Measurements from ENCODE around the gene ALDH18A1.

Gene ALDH18A1

GRCh38 chr10:95597788-95598187, 58.7 kb downstream of the ALDH18A1 start:
- no peak overlapping the region for H3K4me3 ChIP-seq (ENCODE audit: low read length)
- H3K36me3 ChIP-seq (ENCODE audit: control insufficient read depth, insufficient read depth, low read length), result no peaks in the 10 kb centered on the region
- no CpG with 5 or more reads among the region's 1 CpG for WGBS (ENCODE audit: insufficient coverage, insufficient read length)
- H3K9me3 ChIP-seq (ENCODE audit: control insufficient read depth, insufficient read depth, low read length), result no peaks in the 10 kb centered on the region
- H3K27ac ChIP-seq (ENCODE audit: low read length), result no peak overlapping the region
- H3K27me3 ChIP-seq (ENCODE audit: control insufficient read depth, insufficient read depth, low read length), result no peaks in the 10 kb centered on the region
- no peak for DNase-seq (ENCODE audit: low read depth, low spot score)
- H3K4me1 ChIP-seq (ENCODE audit: control insufficient read depth, insufficient read depth, low read length), result no peaks in the 10 kb centered on the region

- no peak for DNase-seq (ENCODE audit: low read depth, low spot score)
- no peaks in the 10 kb centered on the region for H3K4me1 ChIP-seq (ENCODE audit: control insufficient read depth, insufficient read depth, low read length)
- H3K4me3 ChIP-seq (ENCODE audit: low read length), result no peak overlapping the region
- WGBS (ENCODE audit: insufficient coverage, insufficient read length), result no CpG with 5 or more reads among the region's 1 CpG
- H3K27me3 ChIP-seq (ENCODE audit: control insufficient read depth, insufficient read depth, low read length), result no peaks in the 10 kb centered on the region
- no peak overlapping the region for H3K27ac ChIP-seq (ENCODE audit: low read length)
- no peaks in the 10 kb centered on the region for H3K9me3 ChIP-seq (ENCODE audit: control insufficient read depth, insufficient read depth, low read length)
- H3K36me3 ChIP-seq (ENCODE audit: control insufficient read depth, insufficient read depth, low read length), result no peaks in the 10 kb centered on the region
These were observed 68.5 kb downstream of the ALDH18A1 start for GRCh38 chr10:95588025-95588424.

- no CpG with 5 or more reads among the region's 2 CpGs for WGBS (ENCODE audit: insufficient coverage, insufficient read length)
- H3K9me3 ChIP-seq (ENCODE audit: control insufficient read depth, insufficient read depth, low read length), result no peaks in the 10 kb centered on the region
- H3K36me3 ChIP-seq (ENCODE audit: control insufficient read depth, insufficient read depth, low read length), result no peaks in the 10 kb centered on the region
- no peaks in the 10 kb centered on the region for H3K27me3 ChIP-seq (ENCODE audit: control insufficient read depth, insufficient read depth, low read length)
- no peaks in the 10 kb centered on the region for H3K4me1 ChIP-seq (ENCODE audit: control insufficient read depth, insufficient read depth, low read length)
- H3K4me3 ChIP-seq (ENCODE audit: low read length), result no peak overlapping the region
- DNase-seq (ENCODE audit: low read depth, low spot score), result no peak
- no peak overlapping the region for H3K27ac ChIP-seq (ENCODE audit: low read length)
These were observed 76.5 kb downstream of the ALDH18A1 start for GRCh38 chr10:95579835-95580535.

- no peak overlapping the region for H3K27ac ChIP-seq (ENCODE audit: low read length)
- no CpG with 5 or more reads among the region's 1 CpG for WGBS (ENCODE audit: insufficient coverage, insufficient read length)
- H3K36me3 ChIP-seq (ENCODE audit: control insufficient read depth, insufficient read depth, low read length), result no peaks in the 10 kb centered on the region
- H3K27me3 ChIP-seq (ENCODE audit: control insufficient read depth, insufficient read depth, low read length), result no peaks in the 10 kb centered on the region
- no peak overlapping the region for H3K4me3 ChIP-seq (ENCODE audit: low read length)
- DNase-seq (ENCODE audit: low read depth, low spot score), result no peak
- H3K4me1 ChIP-seq (ENCODE audit: control insufficient read depth, insufficient read depth, low read length), result no peaks in the 10 kb centered on the region
- H3K9me3 ChIP-seq (ENCODE audit: control insufficient read depth, insufficient read depth, low read length), result no peaks in the 10 kb centered on the region
These were observed 77.2 kb downstream of the ALDH18A1 start for GRCh38 chr10:95579292-95579691.

GRCh38 chr10:95578619-95579018, 77.9 kb downstream of the ALDH18A1 start:
- Histone ChIP-seq H3K27me3 (ENCODE audit: control insufficient read depth, insufficient read depth, low read length) (no peaks in the 10 kb centered on the region), H3K4me3 (ENCODE audit: low read length) (no peak overlapping the region), H3K9me3 (ENCODE audit: control insufficient read depth, insufficient read depth, low read length) (no peaks in the 10 kb centered on the region), H3K27ac (ENCODE audit: low read length) (no peak overlapping the region), H3K4me1 (ENCODE audit: control insufficient read depth, insufficient read depth, low read length) (no peaks in the 10 kb centered on the region), H3K36me3 (ENCODE audit: control insufficient read depth, insufficient read depth, low read length) (no peaks in the 10 kb centered on the region)
- DNase-seq (ENCODE audit: low read depth, low spot score), result no peak
- WGBS (ENCODE audit: insufficient coverage, insufficient read length), result no CpG with 5 or more reads among the region's 2 CpGs

GRCh38 chr10:95574649-95575365, 81.7 kb downstream of the ALDH18A1 start:
- no CpG with 5 or more reads among the region's 11 CpGs for WGBS (ENCODE audit: insufficient coverage, insufficient read length)
- no peaks in the 10 kb centered on the region for H3K4me1 ChIP-seq (ENCODE audit: control insufficient read depth, insufficient read depth, low read length)
- no peaks in the 10 kb centered on the region for H3K27me3 ChIP-seq (ENCODE audit: control insufficient read depth, insufficient read depth, low read length)
- DNase-seq (ENCODE audit: low read depth, low spot score), result no peak
- no peaks in the 10 kb centered on the region for H3K9me3 ChIP-seq (ENCODE audit: control insufficient read depth, insufficient read depth, low read length)
- H3K4me3 ChIP-seq (ENCODE audit: low read length), result no peak overlapping the region
- H3K27ac ChIP-seq (ENCODE audit: low read length), result no peak overlapping the region
- H3K36me3 ChIP-seq (ENCODE audit: control insufficient read depth, insufficient read depth, low read length), result no peaks in the 10 kb centered on the region

GRCh38 chr10:95573964-95574604, 82.4 kb downstream of the ALDH18A1 start:
- Histone ChIP-seq H3K4me3 (ENCODE audit: low read length) (no peak overlapping the region), H3K4me1 (ENCODE audit: control insufficient read depth, insufficient read depth, low read length) (no peaks in the 10 kb centered on the region), H3K27ac (ENCODE audit: low read length) (no peak overlapping the region), H3K36me3 (ENCODE audit: control insufficient read depth, insufficient read depth, low read length) (no peaks in the 10 kb centered on the region), H3K9me3 (ENCODE audit: control insufficient read depth, insufficient read depth, low read length) (no peaks in the 10 kb centered on the region), H3K27me3 (ENCODE audit: control insufficient read depth, insufficient read depth, low read length) (no peaks in the 10 kb centered on the region)
- no CpG with 5 or more reads among the region's 6 CpGs for WGBS (ENCODE audit: insufficient coverage, insufficient read length)
- no peak for DNase-seq (ENCODE audit: low read depth, low spot score)

- Histone ChIP-seq H3K27ac (ENCODE audit: low read length) (no peak overlapping the region), H3K27me3 (ENCODE audit: control insufficient read depth, insufficient read depth, low read length) (no peaks in the 10 kb centered on the region), H3K9me3 (ENCODE audit: control insufficient read depth, insufficient read depth, low read length) (no peaks in the 10 kb centered on the region), H3K4me1 (ENCODE audit: control insufficient read depth, insufficient read depth, low read length) (no peaks in the 10 kb centered on the region), H3K4me3 (ENCODE audit: low read length) (no peak overlapping the region), H3K36me3 (ENCODE audit: control insufficient read depth, insufficient read depth, low read length) (no peaks in the 10 kb centered on the region)
- DNase-seq (ENCODE audit: low read depth, low spot score), result no peak
- no CpG with 5 or more reads among the region's 3 CpGs for WGBS (ENCODE audit: insufficient coverage, insufficient read length)
These were observed 83.0 kb downstream of the ALDH18A1 start for GRCh38 chr10:95573527-95573926.

GRCh38 chr10:95572131-95572820, 84.2 kb downstream of the ALDH18A1 start:
- Histone ChIP-seq H3K4me1 (ENCODE audit: control insufficient read depth, insufficient read depth, low read length) (no peaks in the 10 kb centered on the region), H3K36me3 (ENCODE audit: control insufficient read depth, insufficient read depth, low read length) (no peaks in the 10 kb centered on the region), H3K27ac (ENCODE audit: low read length) (no peak overlapping the region), H3K4me3 (ENCODE audit: low read length) (no peak overlapping the region), H3K9me3 (ENCODE audit: control insufficient read depth, insufficient read depth, low read length) (no peaks in the 10 kb centered on the region), H3K27me3 (ENCODE audit: control insufficient read depth, insufficient read depth, low read length) (no peaks in the 10 kb centered on the region)
- DNase-seq (ENCODE audit: low read depth, low spot score), result no peak
- WGBS (ENCODE audit: insufficient coverage, insufficient read length), result no CpG with 5 or more reads among the region's 7 CpGs

- DNase-seq (ENCODE audit: low read depth, low spot score), result no peak
These were observed 85.1 kb downstream of the ALDH18A1 start for GRCh38 chr10:95571390-95571789.

More at GRCh38 chr10:95571390-95571789, 85.1 kb downstream of the ALDH18A1 start:
- Histone ChIP-seq H3K27ac (ENCODE audit: low read length) (no peak overlapping the region), H3K9me3 (ENCODE audit: control insufficient read depth, insufficient read depth, low read length) (no peaks in the 10 kb centered on the region), H3K36me3 (ENCODE audit: control insufficient read depth, insufficient read depth, low read length) (no peaks in the 10 kb centered on the region), H3K4me3 (ENCODE audit: low read length) (no peak overlapping the region), H3K4me1 (ENCODE audit: control insufficient read depth, insufficient read depth, low read length) (no peaks in the 10 kb centered on the region), H3K27me3 (ENCODE audit: control insufficient read depth, insufficient read depth, low read length) (no peaks in the 10 kb centered on the region)
- WGBS (ENCODE audit: insufficient coverage, insufficient read length), result no CpG with 5 or more reads among the region's 4 CpGs

Data from iPS DF 6.9 (cell line).